Nephron progenitor cell (in vitro differentiated cells): Measurements from ENCODE around the gene RSPO3.

ENCODE experiments used
- DNase-seq: peaks from one replicate; pipeline ENCODE4 v3.0.0; 2021
- H3K27ac Mint-ChIP-seq: 2 replicates; pipeline ENCODE4 v1.8.0; 2021; ENCODE audit warnings: mild to moderate bottlenecking, moderate library complexity, mixed read lengths
- H3K27me3 Mint-ChIP-seq: 2 replicates; pipeline ENCODE4 v1.8.0; 2021; ENCODE audit warnings: mild to moderate bottlenecking, low read depth, mixed read lengths; ENCODE audit not compliant: poor library complexity
- H3K36me3 Mint-ChIP-seq: 2 replicates; pipeline ENCODE4 v1.8.0; 2021; ENCODE audit warnings: low read depth, mixed read lengths
- H3K4me1 Mint-ChIP-seq: 2 replicates; pipeline ENCODE4 v1.8.0; 2021; ENCODE audit warnings: mixed read lengths
- H3K4me3 Mint-ChIP-seq: 2 replicates; pipeline ENCODE4 v1.8.0; 2021; ENCODE audit warnings: mild to moderate bottlenecking, moderate library complexity, mixed read lengths
- H3K9me3 Mint-ChIP-seq: 2 replicates; pipeline ENCODE4 v1.8.0; 2021; ENCODE audit warnings: mild to moderate bottlenecking, moderate library complexity, mixed read lengths
- TF ChIP-seq, protein P1 (sequence below): fragments of 200-600 bp; sonication (generic); IDR thresholded peaks from 2 replicates; pipeline ENCODE4 v1.5.0; 2021; ENCODE audit warnings: antibody characterized with exemption

Gene RSPO3

DNA sequence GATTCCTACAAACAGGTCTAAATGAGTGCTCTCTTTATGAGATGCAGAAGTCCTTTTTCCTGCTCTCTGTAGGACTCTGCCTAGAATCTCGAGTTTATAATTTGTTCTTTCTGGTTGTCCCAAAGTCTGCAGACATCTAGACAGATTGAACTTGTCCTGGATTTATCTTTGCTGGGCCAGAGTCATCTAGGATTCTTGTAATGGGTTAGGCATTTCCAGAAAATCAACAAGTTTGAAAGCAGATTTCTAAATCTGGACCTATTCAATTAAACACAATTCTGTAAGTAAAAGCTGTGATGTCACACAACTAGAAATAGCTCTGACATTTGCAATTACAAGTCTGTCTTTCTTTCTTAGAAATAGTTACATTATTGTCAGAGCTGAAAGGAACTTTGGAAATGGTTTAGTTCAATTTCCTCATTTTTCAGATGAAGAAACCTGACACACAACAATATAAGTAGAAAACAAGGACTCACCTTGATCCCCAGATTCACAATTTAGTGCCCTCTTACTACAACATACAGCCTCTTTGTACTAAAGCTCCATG is 4.2 kb upstream of the RSPO3 start:
- TF ChIP-seq, protein P1, sequence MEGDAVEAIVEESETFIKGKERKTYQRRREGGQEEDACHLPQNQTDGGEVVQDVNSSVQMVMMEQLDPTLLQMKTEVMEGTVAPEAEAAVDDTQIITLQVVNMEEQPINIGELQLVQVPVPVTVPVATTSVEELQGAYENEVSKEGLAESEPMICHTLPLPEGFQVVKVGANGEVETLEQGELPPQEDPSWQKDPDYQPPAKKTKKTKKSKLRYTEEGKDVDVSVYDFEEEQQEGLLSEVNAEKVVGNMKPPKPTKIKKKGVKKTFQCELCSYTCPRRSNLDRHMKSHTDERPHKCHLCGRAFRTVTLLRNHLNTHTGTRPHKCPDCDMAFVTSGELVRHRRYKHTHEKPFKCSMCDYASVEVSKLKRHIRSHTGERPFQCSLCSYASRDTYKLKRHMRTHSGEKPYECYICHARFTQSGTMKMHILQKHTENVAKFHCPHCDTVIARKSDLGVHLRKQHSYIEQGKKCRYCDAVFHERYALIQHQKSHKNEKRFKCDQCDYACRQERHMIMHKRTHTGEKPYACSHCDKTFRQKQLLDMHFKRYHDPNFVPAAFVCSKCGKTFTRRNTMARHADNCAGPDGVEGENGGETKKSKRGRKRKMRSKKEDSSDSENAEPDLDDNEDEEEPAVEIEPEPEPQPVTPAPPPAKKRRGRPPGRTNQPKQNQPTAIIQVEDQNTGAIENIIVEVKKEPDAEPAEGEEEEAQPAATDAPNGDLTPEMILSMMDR = no peak
- Mint-ChIP-seq H3K4me3 (no peak overlapping the region), H3K4me1 (peaks cover 51% of the 10 kb centered on the region), H3K27ac (no peak overlapping the region), H3K36me3 (no peaks in the 10 kb centered on the region), H3K9me3 (no peaks in the 10 kb centered on the region), H3K27me3 (peaks cover 3% of the 10 kb centered on the region)
- DNase-seq = no peak

DNA sequence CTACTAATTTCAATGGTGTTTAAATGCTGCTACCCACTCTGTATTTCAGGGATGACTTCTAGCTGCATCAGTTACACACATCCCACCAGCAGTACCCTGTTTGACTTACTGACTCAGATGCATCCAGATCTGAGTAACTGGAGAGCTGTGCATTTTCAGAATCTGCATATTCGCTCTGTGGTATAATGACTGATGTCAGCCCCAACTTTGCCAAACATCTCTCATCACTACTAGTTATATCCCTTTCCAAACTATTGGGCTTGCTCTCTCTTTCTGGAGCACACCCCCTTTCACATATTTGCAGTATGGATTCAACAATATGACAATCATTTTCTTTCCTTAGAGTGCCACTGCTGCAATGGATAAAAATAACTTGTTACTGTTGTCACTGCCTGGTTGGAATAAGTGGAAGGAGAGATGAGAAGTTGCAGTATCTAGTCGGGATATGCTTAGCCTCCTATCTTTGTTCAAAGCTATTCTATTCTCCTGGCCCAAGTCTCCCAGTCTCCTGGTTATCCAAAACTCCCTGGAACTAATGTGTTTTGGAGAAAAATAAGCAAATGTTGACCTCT is 3.3 kb upstream of the RSPO3 start:
- Mint-ChIP-seq H3K27me3 (peaks cover 3% of the 10 kb centered on the region), H3K27ac (no peak overlapping the region), H3K9me3 (no peaks in the 10 kb centered on the region), H3K36me3 (no peaks in the 10 kb centered on the region), H3K4me3 (peak overlapping the region; percentile 93), H3K4me1 (peaks cover 51% of the 10 kb centered on the region)
- TF ChIP-seq, protein P1 = no peak
- no peak for DNase-seq

DNA sequence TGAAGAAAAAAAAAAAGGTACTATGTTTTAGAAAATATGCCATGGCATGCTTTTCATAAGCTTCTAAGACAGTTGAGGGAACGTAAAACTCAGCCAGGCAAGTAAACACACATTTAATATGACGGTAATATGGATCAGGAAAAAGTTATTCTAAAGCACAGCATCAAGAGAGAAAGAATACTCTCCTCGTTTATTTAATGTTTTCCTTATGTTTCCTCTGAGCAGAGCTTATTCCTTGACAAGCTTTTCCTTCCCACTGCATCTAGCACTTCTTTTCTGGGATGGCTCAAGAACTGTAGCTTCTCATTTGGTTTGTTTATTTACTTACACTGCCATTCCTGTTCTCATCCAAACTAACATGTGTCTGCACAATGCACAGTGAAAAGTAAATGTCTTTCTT is 2.7 kb upstream of the RSPO3 start:
- no peak overlapping the region for H3K27ac Mint-ChIP-seq
- H3K9me3 Mint-ChIP-seq = no peaks in the 10 kb centered on the region
- H3K4me3 Mint-ChIP-seq = peak overlapping the region; percentile 93
- H3K27me3 Mint-ChIP-seq = peaks cover 4% of the 10 kb centered on the region
- peaks cover 48% of the 10 kb centered on the region for H3K4me1 Mint-ChIP-seq
- TF ChIP-seq, protein P1 = no peak
- no peak for DNase-seq
- H3K36me3 Mint-ChIP-seq = no peaks in the 10 kb centered on the region

DNA sequence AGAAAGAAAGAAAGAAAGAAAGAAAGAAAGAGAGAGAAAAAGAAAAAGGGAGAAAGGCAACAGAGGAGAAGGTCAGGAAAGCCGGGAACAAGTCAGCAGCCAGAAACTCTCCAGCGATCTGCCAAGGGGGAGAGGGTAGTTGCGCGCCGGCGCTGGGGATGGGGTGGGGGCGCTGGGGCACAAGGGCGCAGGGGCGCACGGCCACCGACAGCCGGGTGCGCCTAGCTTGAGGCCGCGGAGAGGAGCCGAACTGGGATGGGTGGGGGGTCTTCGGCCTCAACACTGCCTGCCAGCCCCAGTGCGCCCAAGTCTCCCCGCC is 533 bp upstream of the RSPO3 start:
- H3K4me3 Mint-ChIP-seq = peak overlapping the region; percentile 93
- no peaks in the 10 kb centered on the region for H3K36me3 Mint-ChIP-seq
- peaks cover 9% of the 10 kb centered on the region for H3K27me3 Mint-ChIP-seq
- peaks cover 55% of the 10 kb centered on the region for H3K4me1 Mint-ChIP-seq
- peak; percentile 57 for DNase-seq
- TF ChIP-seq, protein P1 = no peak
- H3K27ac Mint-ChIP-seq = peak overlapping the region; percentile 97
- no peaks in the 10 kb centered on the region for H3K9me3 Mint-ChIP-seq

DNA sequence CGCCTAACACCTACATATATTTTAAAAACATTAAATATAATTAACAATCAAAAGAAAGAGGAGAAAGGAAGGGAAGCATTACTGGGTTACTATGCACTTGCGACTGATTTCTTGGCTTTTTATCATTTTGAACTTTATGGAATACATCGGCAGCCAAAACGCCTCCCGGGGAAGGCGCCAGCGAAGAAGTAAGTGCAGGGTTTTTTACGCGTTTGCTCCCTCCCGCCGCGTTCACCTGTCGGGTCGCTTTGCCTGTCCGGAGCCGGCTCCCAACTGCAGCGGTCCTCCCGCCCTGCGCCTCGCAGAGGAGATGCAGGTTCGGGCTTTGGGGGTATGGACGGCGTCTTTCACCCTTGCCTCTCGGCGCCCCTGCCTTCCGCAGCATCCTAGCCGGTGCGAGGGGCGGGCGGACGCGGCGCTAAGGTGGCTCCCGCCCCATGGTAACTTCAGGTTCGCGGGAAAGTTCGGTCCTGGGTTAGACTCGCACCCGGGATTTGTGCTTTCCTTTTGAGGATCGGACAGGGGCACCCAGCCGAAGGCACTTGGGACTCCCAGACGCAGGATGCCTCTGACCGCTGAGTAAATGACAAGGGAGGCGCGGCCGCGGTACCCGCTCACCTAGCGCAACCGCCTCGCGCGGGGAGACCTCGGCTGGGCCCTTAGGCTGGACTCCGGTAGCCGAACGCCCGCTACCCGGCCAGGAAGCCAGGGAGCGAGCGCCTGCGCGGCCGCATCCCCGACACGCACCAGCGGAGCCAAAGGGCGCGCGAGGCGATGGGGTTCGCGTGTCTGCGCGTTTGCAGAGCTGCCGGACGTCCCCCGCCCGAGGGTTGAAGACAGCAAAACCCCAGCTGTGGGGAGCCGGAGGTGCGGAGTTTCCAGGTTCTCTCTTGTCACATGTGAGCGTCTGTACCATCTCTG is 891 bp downstream of the RSPO3 start:
- peaks cover 69% of the 10 kb centered on the region for H3K4me1 Mint-ChIP-seq
- H3K27ac Mint-ChIP-seq = no peak overlapping the region
- peak overlapping the region; percentile 96 for H3K4me3 Mint-ChIP-seq
- DNase-seq = peak; percentile 77
- no peaks in the 10 kb centered on the region for H3K9me3 Mint-ChIP-seq
- no peaks in the 10 kb centered on the region for H3K36me3 Mint-ChIP-seq
- TF ChIP-seq, protein P1 = no peak
- H3K27me3 Mint-ChIP-seq = peaks cover 9% of the 10 kb centered on the region
